SU-DHL-6 (cell line): ENCODE results near the gene FUT4.

Source experiments
- EZH2phosphoT487 ChIP-seq: fragments of 200-600 bp; sonication (generic), shearing (Covaris generic); conservative IDR thresholded peaks from 2 replicates; pipeline ENCODE4 v1.6.1; 2018; ENCODE audit warnings: mild to moderate bottlenecking, antibody characterized with exemption, low read length, moderate library complexity, mixed read lengths
- TF ChIP-seq, protein P1 (sequence below): fragments of 200-600 bp; sonication (generic); IDR thresholded peaks from one replicate; pipeline ENCODE4 v1.5.1; 2017; ENCODE audit warnings: antibody characterized with exemption, mild to moderate bottlenecking, low read length, moderate library complexity; ENCODE audit not compliant: insufficient read depth, poor library complexity, severe bottlenecking

DNA sequence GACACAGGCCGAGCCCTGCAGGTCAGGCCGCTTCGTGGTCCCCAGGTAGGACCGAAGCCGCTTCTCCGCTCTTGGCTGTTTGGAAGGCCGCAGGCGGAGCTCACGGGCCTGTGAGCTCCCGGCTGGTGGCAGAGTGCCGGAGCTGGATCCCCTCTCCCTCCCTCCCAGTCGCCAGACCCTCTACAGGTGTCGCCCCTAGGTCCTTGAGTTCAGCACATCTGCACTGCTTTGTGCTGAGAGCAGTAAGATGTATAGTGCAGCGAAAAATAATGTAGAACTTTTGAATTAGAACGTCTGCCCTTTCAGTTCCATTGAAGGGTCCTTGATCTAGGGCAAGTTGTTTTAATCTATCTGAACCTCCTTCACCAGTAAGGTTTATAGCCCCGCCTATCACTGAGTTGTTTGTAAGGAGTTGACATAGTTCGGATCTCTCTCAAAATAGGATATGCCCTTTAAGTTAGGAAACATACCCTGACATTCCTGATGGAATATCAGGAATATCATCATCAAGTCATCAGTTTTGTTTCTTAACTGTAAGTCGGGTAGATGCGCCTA lies 49.5 kb upstream of the FUT4 start:
- TF ChIP-seq, protein P1, sequence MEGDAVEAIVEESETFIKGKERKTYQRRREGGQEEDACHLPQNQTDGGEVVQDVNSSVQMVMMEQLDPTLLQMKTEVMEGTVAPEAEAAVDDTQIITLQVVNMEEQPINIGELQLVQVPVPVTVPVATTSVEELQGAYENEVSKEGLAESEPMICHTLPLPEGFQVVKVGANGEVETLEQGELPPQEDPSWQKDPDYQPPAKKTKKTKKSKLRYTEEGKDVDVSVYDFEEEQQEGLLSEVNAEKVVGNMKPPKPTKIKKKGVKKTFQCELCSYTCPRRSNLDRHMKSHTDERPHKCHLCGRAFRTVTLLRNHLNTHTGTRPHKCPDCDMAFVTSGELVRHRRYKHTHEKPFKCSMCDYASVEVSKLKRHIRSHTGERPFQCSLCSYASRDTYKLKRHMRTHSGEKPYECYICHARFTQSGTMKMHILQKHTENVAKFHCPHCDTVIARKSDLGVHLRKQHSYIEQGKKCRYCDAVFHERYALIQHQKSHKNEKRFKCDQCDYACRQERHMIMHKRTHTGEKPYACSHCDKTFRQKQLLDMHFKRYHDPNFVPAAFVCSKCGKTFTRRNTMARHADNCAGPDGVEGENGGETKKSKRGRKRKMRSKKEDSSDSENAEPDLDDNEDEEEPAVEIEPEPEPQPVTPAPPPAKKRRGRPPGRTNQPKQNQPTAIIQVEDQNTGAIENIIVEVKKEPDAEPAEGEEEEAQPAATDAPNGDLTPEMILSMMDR = no peak
- TF ChIP-seq EZH2phosphoT487 = no peak
